ENCODE data around the gene KCNH1.

The KCNH1 gene

DNA sequence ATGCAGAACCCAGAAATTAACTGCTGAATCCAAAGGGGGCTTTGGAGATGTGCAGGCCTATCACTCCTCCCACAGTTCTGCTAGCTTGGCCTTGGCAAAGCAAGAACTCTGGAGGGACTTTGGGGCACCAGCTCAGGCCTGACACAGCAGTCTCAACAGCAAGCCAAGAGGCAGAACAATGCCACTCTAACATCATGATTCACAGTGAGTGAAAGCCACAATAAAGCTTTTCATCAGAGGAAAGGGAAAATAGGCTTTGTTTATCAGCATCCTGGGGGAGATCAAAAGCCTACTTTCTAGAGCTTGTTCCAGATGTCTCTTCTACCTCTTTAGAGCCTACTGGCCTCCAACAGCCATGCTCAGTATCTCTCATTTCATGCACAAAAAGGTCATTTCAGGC is 283.4 kb downstream of the KCNH1 start:
- no peak for DNase-seq

- no peak for DNase-seq
These were observed 285.5 kb downstream of the KCNH1 start for GRCh38 chr1:210848474-210848873.

DNA sequence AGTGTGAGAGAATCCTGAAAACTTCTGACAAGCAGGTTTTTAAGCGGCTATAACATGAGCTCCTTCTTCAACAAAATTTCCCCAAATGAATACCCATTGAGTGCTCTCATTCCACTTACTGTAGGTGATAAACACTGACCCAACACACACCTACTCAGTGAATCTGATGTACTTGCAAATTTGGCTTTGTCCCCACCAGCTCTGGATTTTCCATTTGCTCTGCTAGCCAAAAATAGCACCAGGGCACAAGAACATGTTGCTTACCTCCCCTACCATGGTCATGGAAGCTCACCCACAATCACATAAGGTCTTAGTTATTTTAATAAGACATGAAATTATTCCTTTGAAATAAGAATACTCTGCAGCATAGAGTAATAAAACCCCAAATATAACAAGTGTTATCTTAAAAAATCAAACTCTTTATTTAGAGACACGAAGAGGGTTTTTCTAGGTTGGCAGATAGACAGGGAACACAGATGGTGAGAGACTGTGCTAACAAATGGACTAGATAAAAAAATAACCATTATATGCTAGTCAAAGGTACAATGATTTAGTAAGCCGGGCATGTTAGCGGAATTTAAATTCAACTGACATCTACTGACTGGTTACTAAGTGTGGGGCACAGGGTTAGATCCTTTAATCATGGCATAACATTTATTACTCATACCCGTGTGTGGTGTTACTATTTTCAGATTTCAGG is 291.9 kb downstream of the KCNH1 start:
- no peak for DNase-seq

GRCh38 chr1:210830034-210831028 is 303.6 kb downstream of the KCNH1 start:
- DNase-seq, result no peak

- no peak for DNase-seq
These were observed 304.9 kb downstream of the KCNH1 start for GRCh38 chr1:210828996-210829596.

GRCh38 chr1:210827481-210827880 is 306.5 kb downstream of the KCNH1 start:
- DNase-seq, result no peak

DNA sequence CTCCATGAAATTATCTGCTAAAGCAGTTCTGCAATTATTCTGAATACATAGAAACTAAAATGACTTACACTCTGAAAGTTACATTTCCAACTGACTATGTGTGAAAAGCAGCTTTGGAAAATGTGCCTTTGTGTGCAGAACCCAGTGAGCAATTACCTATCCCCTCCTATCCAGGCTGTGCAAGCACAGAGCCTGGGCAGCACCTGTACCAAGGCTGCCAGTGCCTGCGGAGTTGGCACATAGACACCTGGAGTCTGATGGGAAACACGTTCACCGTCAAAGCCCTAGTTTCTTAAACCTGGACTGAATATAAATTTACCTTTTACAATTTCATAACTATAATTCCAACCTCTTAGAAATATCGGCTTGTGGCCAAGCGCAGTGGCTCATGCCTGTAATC is 307.3 kb downstream of the KCNH1 start:
- no peak for DNase-seq

DNA sequence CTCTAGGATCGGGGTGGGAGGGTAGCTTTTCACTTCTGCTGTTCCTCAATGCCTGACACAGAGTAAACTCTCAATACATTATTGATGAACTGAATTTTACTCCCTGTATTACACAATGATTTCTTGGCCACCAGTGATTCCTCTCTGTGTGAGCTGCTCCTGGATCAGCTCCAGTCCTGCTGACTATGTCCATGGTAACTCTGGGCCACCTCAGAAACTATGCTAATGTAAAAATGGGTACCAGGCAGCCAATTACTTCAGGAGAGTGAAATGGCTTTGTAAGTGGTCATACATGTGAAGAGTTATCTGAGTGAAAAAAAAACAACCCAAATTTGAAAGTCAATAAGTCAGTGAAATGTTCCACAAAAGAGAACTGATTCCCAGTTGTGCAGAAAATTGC is 311.0 kb downstream of the KCNH1 start:
- no peak for DNase-seq

DNA sequence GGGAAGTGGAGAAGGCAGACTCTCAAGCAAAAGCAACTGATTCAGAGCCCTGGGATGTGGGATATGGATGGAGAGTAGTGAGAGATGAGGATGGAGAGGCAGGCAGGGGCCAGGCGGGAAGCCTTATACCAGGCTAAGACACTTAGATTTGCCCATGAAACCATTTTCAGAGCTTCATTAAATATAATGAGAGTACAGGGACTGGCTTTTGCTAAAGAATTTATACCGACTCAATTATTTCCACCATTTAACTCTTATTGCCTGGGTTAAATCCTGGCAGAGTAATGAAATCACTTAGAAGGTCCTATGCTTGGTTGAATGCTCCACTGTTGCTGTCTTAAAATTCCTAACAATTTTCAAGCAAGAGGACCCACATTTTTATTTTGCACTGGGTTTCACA is 311.7 kb downstream of the KCNH1 start:
- no peak for DNase-seq

- no peak for DNase-seq
These were observed 312.3 kb downstream of the KCNH1 start for GRCh38 chr1:210821615-210822014.

DNA sequence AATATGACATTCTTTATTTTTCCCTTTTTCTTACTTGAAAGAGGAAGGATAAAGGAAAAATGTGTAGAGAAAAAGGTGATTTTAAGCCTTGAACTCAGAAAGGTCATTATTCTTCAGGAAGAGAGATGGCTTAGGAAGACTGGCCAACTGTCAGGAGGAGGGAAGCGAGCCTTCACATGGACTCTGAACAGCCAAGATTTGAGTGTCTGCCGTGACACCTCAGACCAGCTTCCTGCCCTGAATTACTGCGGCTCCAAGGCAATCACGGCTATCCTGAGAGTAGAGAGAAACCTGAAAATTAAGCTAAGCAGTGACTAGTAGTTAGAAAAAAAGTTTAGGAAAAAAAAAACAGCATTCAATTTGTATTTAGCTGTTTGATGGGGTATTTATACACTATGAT is 314.7 kb downstream of the KCNH1 start:
- DNase-seq, result no peak

GRCh38 chr1:210817385-210818275 is 316.3 kb downstream of the KCNH1 start:
- DNase-seq, result no peak

DNA sequence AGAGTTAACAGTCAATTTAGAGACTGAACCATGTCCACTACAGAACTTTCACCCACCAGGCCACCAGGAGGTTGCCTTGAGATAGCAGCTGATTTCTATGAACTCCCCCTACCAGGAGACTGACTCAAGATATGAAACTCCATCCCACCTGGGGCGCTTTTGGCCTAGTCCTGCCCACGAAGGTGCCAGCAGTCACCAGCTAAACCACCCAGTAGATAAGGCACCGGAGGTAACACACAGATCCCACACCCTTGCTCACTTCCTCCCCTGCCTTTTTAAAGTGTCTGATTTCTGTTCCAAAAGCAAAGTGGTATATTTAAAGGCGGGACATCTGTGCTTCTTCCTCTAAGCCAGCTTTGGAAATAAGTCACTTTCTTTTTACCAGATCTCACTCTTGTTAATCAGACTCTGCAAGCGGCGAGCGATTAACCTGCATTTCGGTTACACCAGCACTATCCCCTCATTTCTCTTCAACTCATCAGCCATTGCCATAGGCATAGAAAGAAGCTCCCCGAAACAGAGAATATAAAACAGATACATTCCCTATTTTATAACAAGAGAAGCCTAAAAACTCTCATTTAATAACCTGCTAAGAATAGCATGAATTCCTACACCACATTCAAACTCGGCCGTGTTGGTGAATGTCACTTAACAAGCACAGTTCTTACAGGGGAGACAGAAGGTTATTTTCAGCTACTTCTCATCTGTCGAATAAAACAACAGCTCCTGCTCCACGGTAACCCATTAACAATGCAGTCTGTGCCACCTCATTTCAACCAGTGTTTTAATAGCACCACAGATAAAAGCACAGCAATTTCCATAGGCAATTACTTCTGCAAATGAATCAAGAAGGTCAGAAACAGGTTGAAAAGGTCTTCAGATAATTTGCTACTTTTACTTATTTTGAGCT is 318.1 kb downstream of the KCNH1 start:
- DNase-seq, result no peak

DNA sequence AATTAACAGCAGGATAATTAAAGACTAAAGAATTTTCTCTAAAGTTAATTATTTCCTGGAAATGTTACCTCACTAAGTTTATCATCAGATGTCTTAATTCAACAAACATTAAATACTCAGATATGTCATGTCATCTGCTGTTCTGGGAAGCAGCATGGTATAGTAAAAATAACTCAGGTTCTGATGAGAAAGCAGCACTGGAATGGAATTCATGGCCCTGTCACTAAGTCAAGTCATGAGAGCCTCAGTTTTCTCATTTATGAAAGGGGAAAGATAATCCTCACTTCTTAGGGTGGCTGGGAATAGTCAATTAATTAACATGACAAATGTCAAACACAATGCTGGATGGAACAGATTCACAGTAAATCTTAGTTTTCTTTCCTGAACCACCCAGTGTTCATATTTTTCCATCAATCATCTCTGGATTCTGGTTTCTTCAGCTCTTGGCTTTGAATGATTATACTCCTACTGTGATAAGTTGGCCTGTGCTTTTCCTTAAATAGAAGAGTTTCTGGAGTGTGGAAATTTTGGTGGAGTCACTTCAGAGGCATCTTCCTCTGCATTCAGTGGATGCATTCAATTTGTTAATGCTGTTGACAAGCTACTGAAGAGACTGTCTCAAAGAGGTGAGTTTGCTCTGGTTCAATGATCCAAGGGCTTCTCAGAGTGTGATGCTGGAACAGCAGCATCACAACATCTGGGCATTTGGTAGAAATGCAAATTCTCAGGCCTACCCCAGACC is 319.4 kb downstream of the KCNH1 start:
- no peak for DNase-seq

GRCh38 chr1:210801501-210801900 is 332.4 kb downstream of the KCNH1 start:
- DNase-seq, result no peak

DNA sequence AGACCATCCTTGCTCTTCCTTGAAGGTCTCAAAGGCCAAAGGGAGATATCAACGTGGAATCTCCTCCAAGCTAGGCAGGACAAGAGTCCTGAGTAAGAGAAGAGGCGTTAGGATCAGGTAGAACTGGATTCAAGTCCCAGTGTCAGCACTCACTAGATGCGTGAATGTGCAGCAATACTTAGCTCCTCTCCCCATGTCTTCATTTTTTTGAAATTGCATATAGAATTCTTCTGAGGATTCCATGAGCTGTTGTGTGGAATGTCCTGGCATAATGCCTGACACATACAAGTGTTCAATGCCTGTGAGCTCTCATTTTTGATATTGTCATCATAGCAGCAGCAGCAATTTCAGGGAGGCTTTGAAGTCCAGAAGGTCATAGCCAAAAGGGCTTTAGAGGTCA is 333.2 kb downstream of the KCNH1 start:
- no peak for DNase-seq

DNA sequence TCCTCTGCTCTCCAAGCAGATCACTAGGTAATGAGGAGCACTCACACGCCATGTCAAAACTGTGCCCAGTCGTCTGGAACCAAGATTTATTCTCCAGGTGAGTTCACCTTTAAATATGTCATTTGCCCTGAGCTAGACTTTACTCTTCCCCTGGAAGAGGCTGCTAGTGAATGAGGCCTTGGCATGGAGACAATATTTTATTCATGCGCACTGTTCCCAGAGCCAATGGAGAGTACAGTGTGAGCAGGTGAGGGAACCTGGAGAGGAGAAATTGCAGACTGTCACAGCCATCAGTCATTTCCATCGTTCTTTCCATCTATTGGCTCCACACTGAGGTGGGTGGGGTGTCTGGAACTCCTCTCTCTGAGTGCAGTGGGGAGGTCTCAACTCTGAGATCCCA is 333.6 kb downstream of the KCNH1 start:
- DNase-seq, result no peak

- no peak for DNase-seq
These were observed 336.5 kb downstream of the KCNH1 start for GRCh38 chr1:210797422-210797821.

GRCh38 chr1:210796421-210796820 is 337.5 kb downstream of the KCNH1 start:
- DNase-seq, result no peak

GRCh38 chr1:210794445-210794844 is 339.5 kb downstream of the KCNH1 start:
- no peak for DNase-seq

Measured in activated CD8-positive, alpha-beta memory T cell treated with anti-CD3 and anti-CD28 coated beads, Interleukin-2, amount 50 U/mL, for 48 hours (primary cell).